CD4-positive, alpha-beta T cell (primary cell): ENCODE measurements around the gene CCDC102A. TPM values are rescaled to one million over a fixed set of nuclear protein-coding genes. Genes with fewer than 3 reads are reported as not detected.

Source experiments
- ATAC-seq: fragments of 200-7000 bp; cut with Tn5 transposase; one replicate; pipeline ENCODE4 v1.10.0; 2022; ENCODE audit warnings: mild to moderate bottlenecking; ENCODE audit not compliant: poor library complexity
- CTCF ChIA-PET: fragments of 350-600 bp; sonication (Branson Sonifier 250); formaldehyde crosslinking; loops from one replicate; lab custom pipeline; 2021; ENCODE audit warnings: antibody characterized with exemption, inconsistent platforms; lab: Charles Lee
- POLR2A ChIA-PET: fragments of 350-600 bp; sonication (Branson Sonifier 250); formaldehyde crosslinking; loops from one replicate; lab custom pipeline; 2021; ENCODE audit warnings: antibody characterized with exemption, inconsistent platforms; lab: Charles Lee
- DNase-seq, 14 experiments: peaks; one replicate each; pipeline ENCODE4 v3.0.0-alpha.2; 2013 to 2020; ENCODE audit warnings: mixed read lengths in 2 of 14
- H3K27ac ChIP-seq, 2 donors: one replicate each; pipeline versions ENCODE4 v1.5.1 to v1.7.0; 2013; ENCODE audit warnings: low read length in 2 of 2, low read depth in 1 of 2, mild to moderate bottlenecking in 1 of 2
- H3K27me3 ChIP-seq, 2 experiments: 1 replicate in 1 of 2; 2 replicates in 1 of 2; pipeline versions ENCODE4 v1.6.1 to v1.7.0; 2013; ENCODE audit warnings: low read length in 2 of 2, control low read depth in 1 of 2, mild to moderate bottlenecking in 1 of 2, moderate library complexity in 1 of 2; ENCODE audit not compliant: insufficient read depth in 2 of 2, control insufficient read depth in 1 of 2
- H3K36me3 ChIP-seq: one replicate; pipeline ENCODE4 v1.6.1; 2013; ENCODE audit warnings: low read length, control low read depth; ENCODE audit not compliant: insufficient read depth
- H3K4me1 ChIP-seq: one replicate; pipeline ENCODE4 v1.6.1; 2013; ENCODE audit warnings: low read length, control low read depth; ENCODE audit not compliant: insufficient read depth
- H3K4me3 ChIP-seq: one replicate; pipeline ENCODE4 v1.5.1; 2013; ENCODE audit warnings: mild to moderate bottlenecking, low read length, moderate library complexity
- H3K9me3 ChIP-seq, 2 experiments: 1 replicate in 1 of 2; 2 replicates in 1 of 2; pipeline versions ENCODE4 v1.6.1 to v1.7.0; 2013; ENCODE audit warnings: low read length in 2 of 2, mild to moderate bottlenecking in 2 of 2, control low read depth in 1 of 2, moderate library complexity in 1 of 2; ENCODE audit not compliant: control insufficient read depth in 1 of 2, insufficient read depth in 1 of 2
- H3K27ac Mint-ChIP-seq: one replicate; pipeline ENCODE4 v1.8.0; 2020; ENCODE audit warnings: mixed read lengths
- H3K27me3 Mint-ChIP-seq: one replicate; pipeline ENCODE4 v1.8.0; 2021; ENCODE audit warnings: mixed read lengths
- H3K36me3 Mint-ChIP-seq: one replicate; pipeline ENCODE4 v1.8.0; 2021; ENCODE audit warnings: low read depth, mixed read lengths
- H3K4me1 Mint-ChIP-seq: one replicate; pipeline ENCODE4 v1.8.0; 2021; ENCODE audit warnings: low read depth, mixed read lengths
- H3K4me3 Mint-ChIP-seq: one replicate; pipeline ENCODE4 v1.8.0; 2020; ENCODE audit warnings: mild to moderate bottlenecking, mixed read lengths
- H3K9me3 Mint-ChIP-seq: one replicate; pipeline ENCODE4 v1.8.0; 2020; ENCODE audit warnings: mixed read lengths
- CTCF ChIP-seq: fragments of 200-600 bp; IDR thresholded peaks from one replicate; pipeline ENCODE4 v1.8.0; 2022; ENCODE audit warnings: antibody characterized with exemption, mild to moderate bottlenecking
- intact Hi-C, 2 experiments: fragments of 100-400 bp; cut with DNase I in 1 of 2; cut with micrococcal nuclease in 1 of 2; formaldehyde crosslinking; loops; one replicate each; pipeline versions ENCODE4 v1.15.1 to v1.9.0; 2023 to 2025; cut with DNase I, micrococcal nuclease
- total RNA-seq, 174 experiments: library from RNA in 2 of 174; stranded (reverse) in 2 of 174; gene quantifications; one replicate each; pipeline ENCODE4 v1.2.3 and lab custom pipeline; 2021 to 2026

CCDC102A gene
- total RNA-seq, 2 experiments from 2014 or later: 2.0 TPM

GRCh38 chr16:57559072-57559790 lies 22.9 kb upstream of the CCDC102A start:
- H3K36me3 Mint-ChIP-seq: no peaks in the 10 kb centered on the region
- no peak for DNase-seq
- no peak overlapping the region for H3K27ac ChIP-seq
- ATAC-seq: no peak
- TF ChIP-seq CTCF: no peak
- H3K36me3 ChIP-seq: peaks cover 3% of the 10 kb centered on the region
- H3K4me1 ChIP-seq: no peaks in the 10 kb centered on the region
- no peaks in the 10 kb centered on the region for H3K27me3 ChIP-seq
- CTCF ChIA-PET: no interaction called here
- no peak overlapping the region for H3K27ac Mint-ChIP-seq
- POLR2A ChIA-PET: no interaction called here
- peaks cover 6% of the 10 kb centered on the region for H3K4me1 Mint-ChIP-seq
- H3K27me3 Mint-ChIP-seq: peaks cover 4% of the 10 kb centered on the region
- H3K9me3 ChIP-seq: peaks cover 0 to 12% of the 10 kb centered on the region in 2 experiments
- intact Hi-C loops: no loop called here
- H3K4me3 ChIP-seq: no peak overlapping the region
- peaks cover 12% of the 10 kb centered on the region for H3K9me3 Mint-ChIP-seq
- H3K4me3 Mint-ChIP-seq: no peak overlapping the region

GRCh38 chr16:57556941-57557541 lies 20.7 kb upstream of the CCDC102A start:
- Mint-ChIP-seq H3K4me1 (peaks cover 6% of the 10 kb centered on the region), H3K36me3 (no peaks in the 10 kb centered on the region), H3K27ac (no peak overlapping the region), H3K27me3 (peaks cover 4% of the 10 kb centered on the region), H3K9me3 (peaks cover 12% of the 10 kb centered on the region), H3K4me3 (no peak overlapping the region)
- no peaks in the 10 kb centered on the region for H3K4me1 ChIP-seq
- CTCF ChIA-PET: no interaction called here
- no peak overlapping the region for H3K4me3 ChIP-seq
- peaks cover under 1% of the 10 kb centered on the region for H3K36me3 ChIP-seq
- H3K27me3 ChIP-seq: no peaks in the 10 kb centered on the region
- ATAC-seq: no peak
- no peak for DNase-seq
- intact Hi-C loops: no loop called here
- peaks cover 0 to 11% of the 10 kb centered on the region in 2 experiments for H3K9me3 ChIP-seq
- no peak for TF ChIP-seq CTCF
- no peak overlapping the region for H3K27ac ChIP-seq
- POLR2A ChIA-PET: no interaction called here

DNA sequence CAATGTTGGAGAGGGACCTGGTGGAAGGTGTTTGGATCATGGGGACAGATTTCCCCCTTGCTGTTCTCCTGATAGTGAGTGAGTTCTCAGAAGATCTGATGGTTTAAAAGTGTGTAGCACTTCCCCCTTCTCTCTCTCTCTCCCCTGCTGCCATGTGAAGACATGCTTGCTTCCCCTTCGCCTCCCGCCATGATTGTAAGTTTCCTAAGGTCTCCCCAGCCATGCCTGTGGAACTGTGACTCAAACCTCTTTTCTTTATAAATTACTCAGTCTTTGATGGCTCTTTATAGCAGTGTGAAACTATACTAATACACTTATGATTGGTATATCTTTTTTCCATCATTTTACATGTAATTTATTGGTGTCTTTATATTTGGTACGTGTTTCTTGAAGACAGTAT lies 19.5 kb upstream of the CCDC102A start:
- H3K27me3 Mint-ChIP-seq: no peaks in the 10 kb centered on the region
- Histone ChIP-seq H3K9me3 (peaks cover 0 to 3% of the 10 kb centered on the region in 2 experiments), H3K4me3 (no peak overlapping the region), H3K4me1 (no peaks in the 10 kb centered on the region), H3K36me3 (no peaks in the 10 kb centered on the region), H3K27me3 (no peaks in the 10 kb centered on the region), H3K27ac (no peak overlapping the region)
- TF ChIP-seq CTCF: no peak
- peaks cover 14% of the 10 kb centered on the region for H3K4me1 Mint-ChIP-seq
- intact Hi-C loops: no loop called here
- no peaks in the 10 kb centered on the region for H3K36me3 Mint-ChIP-seq
- H3K27ac Mint-ChIP-seq: no peak overlapping the region
- POLR2A ChIA-PET: no interaction called here
- ATAC-seq (no peak), DNase-seq (no peak)
- no peak overlapping the region for H3K4me3 Mint-ChIP-seq
- peaks cover 7% of the 10 kb centered on the region for H3K9me3 Mint-ChIP-seq
- CTCF ChIA-PET: no interaction called here
